Neural cell (in vitro differentiated cells): Measurements from ENCODE around the gene NPIPB9.
"Not testable (repeated sequence)": the region's sequence is repeated elsewhere in the genome, so short reads cannot be mapped to it uniquely, and the experiment has no call there.

Source experiments
- CTCF ChIP-seq: fragments of 450-650 bp; IDR thresholded peaks from 2 replicates; pipeline ENCODE4 v1.5.1; 2014; ENCODE audit warnings: antibody characterized with exemption, mild to moderate bottlenecking, moderate library complexity; ENCODE audit not compliant: poor library complexity, severe bottlenecking
- EP300 ChIP-seq: fragments of 450-650 bp; conservative IDR thresholded peaks from 2 replicates; pipeline ENCODE4 v1.6.1; 2014; ENCODE audit warnings: antibody characterized with exemption, mild to moderate bottlenecking, moderate library complexity; ENCODE audit not compliant: poor library complexity, severe bottlenecking
- EZH2 ChIP-seq: fragments of 200-600, 300-800 bp; shearing (Covaris generic), sonication (generic); IDR thresholded peaks from 2 replicates; pipeline ENCODE4 v1.6.1; 2014; ENCODE audit warnings: antibody characterized with exemption, low read length, borderline replicate concordance, mild to moderate bottlenecking; ENCODE audit not compliant: insufficient read depth, poor library complexity, severe bottlenecking
- MXI1 ChIP-seq: fragments of 450-650 bp; conservative IDR thresholded peaks from 2 replicates; pipeline ENCODE4 v1.6.1; 2014; ENCODE audit warnings: antibody characterized with exemption, mild to moderate bottlenecking; ENCODE audit not compliant: poor library complexity, severe bottlenecking
- POLR2AphosphoS5 ChIP-seq: IDR thresholded peaks from 2 replicates; pipeline ENCODE4 v1.6.1; 2012
- RAD21 ChIP-seq: fragments of 450-650 bp; conservative IDR thresholded peaks from 2 replicates; pipeline ENCODE4 v1.6.1; 2014; ENCODE audit warnings: antibody characterized with exemption, mild to moderate bottlenecking, moderate library complexity
- REST ChIP-seq: IDR thresholded peaks from 2 replicates; pipeline ENCODE4 v1.6.1; 2012; ENCODE audit warnings: borderline replicate concordance
- TAF1 ChIP-seq: IDR thresholded peaks from 2 replicates; pipeline ENCODE4 v1.6.1; 2012; ENCODE audit warnings: low read depth

GRCh38 chr16:28782357-28782756, 30.8 kb downstream of the NPIPB9 start:
- TF ChIP-seq CTCF, EP300, TAF1, POLR2AphosphoS5, EZH2, REST, RAD21, MXI1: not testable (repeated sequence)
